Lower leg skin (tissue), 3 donors: ENCODE results near the gene ANO6.

Source experiments
- POLR2A ChIP-seq, 2 donors: fragments of 450-650 bp; IDR thresholded peaks; one replicate each; pipeline ENCODE4 v1.6.1; 2016 to 2017; ENCODE audit warnings: antibody characterized with exemption in 2 of 2, mild to moderate bottlenecking in 1 of 2, moderate library complexity in 1 of 2
- TF ChIP-seq, protein P1 (sequence below), 3 donors: fragments of 450-650 bp; IDR thresholded peaks; one replicate each; pipeline ENCODE4 v1.5.1; 2016; ENCODE audit warnings: antibody characterized with exemption in 3 of 3, mild to moderate bottlenecking in 3 of 3, moderate library complexity in 2 of 3

DNA sequence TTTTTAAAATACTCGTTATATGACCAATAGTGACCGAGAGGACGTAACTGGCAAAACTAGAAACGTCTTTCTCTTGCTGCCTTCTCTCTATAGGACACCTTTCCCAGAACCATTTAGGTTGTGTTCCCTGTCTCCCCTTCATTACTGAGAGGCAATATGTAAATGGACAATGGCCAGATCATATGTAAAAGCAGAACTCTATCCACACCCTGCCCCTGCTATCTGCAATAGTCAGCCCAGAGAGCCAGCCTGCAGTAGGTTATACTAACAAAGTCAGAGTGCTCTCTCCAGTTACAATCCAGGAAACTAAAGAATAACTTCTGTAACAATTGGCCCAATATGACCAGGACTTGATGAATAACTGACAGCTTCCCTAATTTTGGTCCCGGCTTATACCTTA lies 216.8 kb downstream of the ANO6 start:
- TF ChIP-seq POLR2A (IDR thresholded peaks at IDR 0.05): no peak
- TF ChIP-seq, protein P1, sequence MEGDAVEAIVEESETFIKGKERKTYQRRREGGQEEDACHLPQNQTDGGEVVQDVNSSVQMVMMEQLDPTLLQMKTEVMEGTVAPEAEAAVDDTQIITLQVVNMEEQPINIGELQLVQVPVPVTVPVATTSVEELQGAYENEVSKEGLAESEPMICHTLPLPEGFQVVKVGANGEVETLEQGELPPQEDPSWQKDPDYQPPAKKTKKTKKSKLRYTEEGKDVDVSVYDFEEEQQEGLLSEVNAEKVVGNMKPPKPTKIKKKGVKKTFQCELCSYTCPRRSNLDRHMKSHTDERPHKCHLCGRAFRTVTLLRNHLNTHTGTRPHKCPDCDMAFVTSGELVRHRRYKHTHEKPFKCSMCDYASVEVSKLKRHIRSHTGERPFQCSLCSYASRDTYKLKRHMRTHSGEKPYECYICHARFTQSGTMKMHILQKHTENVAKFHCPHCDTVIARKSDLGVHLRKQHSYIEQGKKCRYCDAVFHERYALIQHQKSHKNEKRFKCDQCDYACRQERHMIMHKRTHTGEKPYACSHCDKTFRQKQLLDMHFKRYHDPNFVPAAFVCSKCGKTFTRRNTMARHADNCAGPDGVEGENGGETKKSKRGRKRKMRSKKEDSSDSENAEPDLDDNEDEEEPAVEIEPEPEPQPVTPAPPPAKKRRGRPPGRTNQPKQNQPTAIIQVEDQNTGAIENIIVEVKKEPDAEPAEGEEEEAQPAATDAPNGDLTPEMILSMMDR (IDR thresholded peaks at IDR 0.05): no peak
